DOHH2 (cell line): ENCODE measurements around the gene DNAH1.

Experiments
- H3F3A ChIP-seq: fragments of 200-600 bp; sonication (generic), shearing (Covaris generic); 2 replicates; pipeline ENCODE4 v1.6.0; 2016; ENCODE audit warnings: antibody characterized with exemption, mild to moderate bottlenecking; ENCODE audit not compliant: control insufficient read depth, insufficient read depth
- H3K27ac ChIP-seq: fragments of 200-600 bp; sonication (generic); 2 replicates; pipeline ENCODE4 v1.5.1; 2014; ENCODE audit warnings: low read depth, mild to moderate bottlenecking, low read length, moderate library complexity
- H3K27me3 ChIP-seq: fragments of 200-600 bp; sonication (generic); 2 replicates; pipeline ENCODE4 v1.6.1; 2014; ENCODE audit warnings: mild to moderate bottlenecking, low read length, mixed read lengths; ENCODE audit not compliant: control insufficient read depth
- H3K36me3 ChIP-seq: fragments of 200-600 bp; sonication (generic); 2 replicates; pipeline ENCODE4 v1.6.1; 2014; ENCODE audit warnings: mild to moderate bottlenecking, low read length, moderate library complexity, mixed read lengths; ENCODE audit not compliant: control insufficient read depth
- H3K4me1 ChIP-seq: fragments of 200-600 bp; sonication (generic); 2 replicates; pipeline ENCODE4 v1.6.1; 2014; ENCODE audit warnings: mild to moderate bottlenecking, low read length, mixed read lengths; ENCODE audit not compliant: control insufficient read depth
- H3K4me2 ChIP-seq: fragments of 200-600 bp; sonication (generic); 2 replicates; pipeline ENCODE4 v1.6.0; 2014; ENCODE audit warnings: mild to moderate bottlenecking, low read length, moderate library complexity
- H3K4me3 ChIP-seq: fragments of 200-600 bp; sonication (generic); 2 replicates; pipeline ENCODE4 v1.5.1; 2014; ENCODE audit warnings: mild to moderate bottlenecking, low read length, mixed read lengths
- H3K79me2 ChIP-seq: fragments of 200-600 bp; sonication (generic); 2 replicates; pipeline ENCODE4 v1.6.1; 2014; ENCODE audit warnings: mild to moderate bottlenecking, low read length, mixed read lengths; ENCODE audit not compliant: control insufficient read depth
- H3K9me2 ChIP-seq: fragments of 200-600 bp; sonication (generic); replicated peaks from 2 replicates; pipeline ENCODE4 v1.6.1; 2014; ENCODE audit warnings: mild to moderate bottlenecking, low read length, mixed read lengths; ENCODE audit not compliant: control insufficient read depth
- H3K9me3 ChIP-seq: fragments of 200-600 bp; sonication (generic); 2 replicates; pipeline ENCODE4 v1.6.1; 2014; ENCODE audit warnings: antibody characterized with exemption, low read length, mixed read lengths; ENCODE audit not compliant: control insufficient read depth, insufficient read depth
- H4K20me1 ChIP-seq: fragments of 200-600 bp; sonication (generic); 2 replicates; pipeline ENCODE4 v1.6.0; 2014; ENCODE audit warnings: low read depth, mild to moderate bottlenecking, antibody characterized with exemption, low read length, moderate library complexity; ENCODE audit not compliant: control insufficient read depth, insufficient read depth
- CTCF ChIP-seq: fragments of 200-600 bp; sonication (generic); IDR thresholded peaks from one replicate; pipeline ENCODE4 v1.5.1; 2014; ENCODE audit warnings: antibody characterized with exemption, mild to moderate bottlenecking, low read depth, low read length; ENCODE audit not compliant: poor library complexity, severe bottlenecking
- EZH2phosphoT487 ChIP-seq: fragments of 200-600 bp; sonication (generic); IDR thresholded peaks from 2 replicates; pipeline ENCODE4 v1.6.1; 2017; ENCODE audit warnings: borderline replicate concordance, mild to moderate bottlenecking, antibody characterized with exemption, low read length, moderate library complexity, mixed read lengths

DNAH1 gene

DNA sequence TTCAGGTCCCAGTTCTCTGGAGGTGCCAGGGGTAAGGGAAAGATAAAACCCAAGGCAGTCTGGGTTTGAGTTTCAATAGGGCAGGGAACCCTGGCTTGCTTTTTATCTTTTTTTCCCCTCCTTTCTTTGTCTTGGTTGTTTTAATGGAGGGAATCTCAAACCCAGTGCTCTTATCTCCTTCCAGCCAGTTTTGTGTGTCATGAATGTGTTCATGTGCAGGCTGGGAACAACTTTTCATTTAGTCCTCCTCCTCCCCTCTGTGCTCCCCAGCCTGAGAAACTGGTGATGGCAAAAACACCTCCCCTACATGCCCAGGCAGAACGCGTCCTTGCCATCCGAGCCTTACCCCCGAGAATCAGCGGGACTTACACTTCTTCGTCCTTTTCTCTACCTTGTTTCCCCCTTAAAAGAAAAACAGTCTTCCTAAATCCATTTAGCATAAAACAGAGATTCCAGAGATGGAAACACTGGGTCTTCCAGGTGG is 117.9 kb downstream of the DNAH1 start:
- no peaks in the 10 kb centered on the region for H3K4me1 ChIP-seq
- no peak for TF ChIP-seq EZH2phosphoT487
- no peak for TF ChIP-seq CTCF

DNA sequence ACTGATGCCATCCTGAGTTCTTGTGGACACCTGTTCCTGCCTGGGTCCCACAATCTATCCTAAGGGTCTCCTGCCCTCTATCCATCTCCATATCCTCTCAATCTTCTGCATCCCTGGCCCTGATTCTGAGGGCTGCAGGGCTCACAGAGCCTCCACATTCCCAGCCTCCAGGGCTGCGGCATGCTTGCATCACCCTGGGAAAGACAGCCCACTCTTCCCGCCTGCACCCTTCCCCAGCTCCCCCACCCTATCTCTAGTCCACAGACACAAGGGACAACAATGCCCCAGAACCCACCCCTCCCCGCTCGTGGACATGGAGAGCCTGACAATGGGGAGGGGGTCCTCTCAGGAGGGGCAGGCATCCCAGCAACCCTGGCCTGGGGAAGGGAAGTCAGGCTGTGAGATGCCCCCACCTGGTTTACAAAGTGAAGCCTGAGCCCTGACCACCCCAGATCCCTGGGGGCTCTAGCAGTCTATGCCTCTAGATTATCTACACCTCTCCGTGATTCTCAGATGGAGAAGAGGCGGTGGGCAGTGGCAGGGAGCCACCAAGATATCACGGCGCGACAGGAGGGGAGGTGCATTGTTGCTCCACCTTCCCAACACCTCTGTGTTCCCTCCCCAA is 118.5 kb downstream of the DNAH1 start:
- Histone ChIP-seq H3K4me3 (no peak overlapping the region), H3F3A (no peaks in the 10 kb centered on the region), H3K36me3 (no peaks in the 10 kb centered on the region), H3K79me2 (no peaks in the 10 kb centered on the region), H3K9me3 (no peaks in the 10 kb centered on the region), H3K9me2 (no peaks in the 10 kb centered on the region), H3K27ac (no peak overlapping the region), H3K27me3 (peaks cover 14% of the 10 kb centered on the region; the same call in 1 of the 2 replicates), H3K4me1 (no peaks in the 10 kb centered on the region), H3K4me2 (no peak overlapping the region), H4K20me1 (no peaks in the 10 kb centered on the region)
- no peak for TF ChIP-seq CTCF
- TF ChIP-seq EZH2phosphoT487: no peak

More for the DNA sequence above, 117.9 kb downstream of the DNAH1 start:
- Histone ChIP-seq H3K36me3 (no peaks in the 10 kb centered on the region), H3F3A (no peaks in the 10 kb centered on the region), H3K9me3 (no peaks in the 10 kb centered on the region), H3K27me3 (peaks cover 14% of the 10 kb centered on the region; the same call in 1 of the 2 replicates), H4K20me1 (no peaks in the 10 kb centered on the region), H3K4me3 (no peak overlapping the region), H3K4me2 (no peak overlapping the region), H3K27ac (no peak overlapping the region), H3K79me2 (no peaks in the 10 kb centered on the region), H3K9me2 (no peaks in the 10 kb centered on the region)

- H3K9me2 ChIP-seq: no peaks in the 10 kb centered on the region
- no peaks in the 10 kb centered on the region for H3K4me1 ChIP-seq
- H3K79me2 ChIP-seq: no peaks in the 10 kb centered on the region
- no peaks in the 10 kb centered on the region for H3F3A ChIP-seq
- H3K4me2 ChIP-seq: no peak overlapping the region
- no peaks in the 10 kb centered on the region for H4K20me1 ChIP-seq
- no peak for TF ChIP-seq EZH2phosphoT487
- TF ChIP-seq CTCF: no peak
- H3K27ac ChIP-seq: no peak overlapping the region
- H3K9me3 ChIP-seq: no peaks in the 10 kb centered on the region
- H3K4me3 ChIP-seq: no peak overlapping the region
- H3K36me3 ChIP-seq: no peaks in the 10 kb centered on the region
- H3K27me3 ChIP-seq: peaks cover 14% of the 10 kb centered on the region; the same call in 1 of the 2 replicates
These were observed 119.4 kb downstream of the DNAH1 start for GRCh38 chr3:52435246-52436101.
